HEK293 (cell line): Measurements from ENCODE around the gene ATP2A2.
"Not testable (repeated sequence)": the region's sequence is repeated elsewhere in the genome, so short reads cannot be mapped to it uniquely, and the experiment has no call there.

Experiments
- CTCF ChIA-PET: fragments of 350-600 bp; formaldehyde crosslinking; extraction: SDS; loops from one replicate; lab custom pipeline; 2021; ENCODE audit warnings: antibody characterized with exemption; lab: Yijun Ruan, JAX
- POLR2A ChIA-PET: fragments of 300-600 bp; formaldehyde crosslinking; extraction: SDS; loops from one replicate; lab custom pipeline; 2020; ENCODE audit warnings: antibody characterized with exemption, inconsistent platforms; lab: Yijun Ruan, JAX
- H3K27ac ChIP-seq: fragments of 200-500 bp; sonication (Bioruptor generic); 2 replicates; pipeline ENCODE4 v1.5.1; 2014; ENCODE audit warnings: low read depth, low read length, control low read depth, inconsistent platforms; ENCODE audit errors: extremely low read depth
- H3K36me3 ChIP-seq, 2 experiments: fragments of 200-500 bp in 1 of 2; sonication (Bioruptor generic) in 1 of 2; 1 replicate in 1 of 2; 2 replicates in 1 of 2; pipeline ENCODE4 v1.5.1; 2014 to 2017; ENCODE audit warnings: inconsistent platforms in 2 of 2, low read length in 2 of 2; ENCODE audit not compliant: control insufficient read depth in 2 of 2, insufficient read depth in 1 of 2
- H3K4me1 ChIP-seq: fragments of 200-500 bp; sonication (Bioruptor generic); 2 replicates; pipeline ENCODE4 v1.5.1; 2014; ENCODE audit warnings: mild to moderate bottlenecking, low read length, inconsistent platforms; ENCODE audit not compliant: control insufficient read depth, insufficient read depth
- H3K4me3 ChIP-seq: 2 replicates; pipeline ENCODE4 v1.5.1; 2011; ENCODE audit warnings: low read depth, mild to moderate bottlenecking, control low read depth, low read length, moderate library complexity
- H3K9me3 ChIP-seq: fragments of 200-500 bp; sonication (Bioruptor generic); 2 replicates; pipeline ENCODE4 v1.5.1; 2014; ENCODE audit warnings: low read depth, low read length, inconsistent platforms; ENCODE audit not compliant: control insufficient read depth, insufficient read depth
- HOXC10 ChIP-seq: sonication (generic); formaldehyde crosslinking; IDR thresholded peaks from 2 replicates; pipeline ENCODE4 v1.8.1; 2023; ENCODE audit warnings: mild to moderate bottlenecking, missing genetic modification reagents
- HOXD13 ChIP-seq: sonication (generic); formaldehyde crosslinking; IDR thresholded peaks from 2 replicates; pipeline ENCODE4 v1.8.0; 2022; ENCODE audit warnings: missing genetic modification reagents, borderline replicate concordance
- KLF16 ChIP-seq: fragments of 450-650 bp; formaldehyde crosslinking; IDR thresholded peaks from 2 replicates; pipeline ENCODE4 v1.5.1; 2017; ENCODE audit warnings: missing biosample characterization, missing genetic modification characterization
- KLF9 ChIP-seq: fragments of 450-650 bp; formaldehyde crosslinking; IDR thresholded peaks from 2 replicates; pipeline ENCODE4 v1.5.1; 2016; ENCODE audit warnings: missing biosample characterization, missing genetic modification characterization, low read depth
- SP3 ChIP-seq: fragments of 450-650 bp; formaldehyde crosslinking; IDR thresholded peaks from 2 replicates; pipeline ENCODE4 v1.5.1; 2016; ENCODE audit warnings: missing biosample characterization, missing genetic modification characterization
- TRIM28 ChIP-seq: IDR thresholded peaks from 2 replicates; pipeline ENCODE4 v1.6.1; 2011; ENCODE audit warnings: low read length, control low read depth, borderline replicate concordance
- YY1 ChIP-seq: fragments of 450-650 bp; formaldehyde crosslinking; IDR thresholded peaks from 2 replicates; pipeline ENCODE4 v1.5.1; 2018; ENCODE audit warnings: missing biosample characterization, missing genetic modification characterization
- ZBTB1 ChIP-seq: fragments of 450-650 bp; formaldehyde crosslinking; IDR thresholded peaks from 2 replicates; pipeline ENCODE4 v1.5.1; 2016; ENCODE audit warnings: missing biosample characterization, missing genetic modification characterization
- ZFP37 ChIP-seq: fragments of 450-650 bp; formaldehyde crosslinking; IDR thresholded peaks from 2 replicates; pipeline ENCODE4 v1.5.1; 2016; ENCODE audit warnings: missing biosample characterization, missing genetic modification characterization
- ZFP69B ChIP-seq: fragments of 450-650 bp; formaldehyde crosslinking; IDR thresholded peaks from 2 replicates; pipeline ENCODE4 v1.5.1; 2016; ENCODE audit warnings: missing biosample characterization, missing genetic modification characterization
- ZNF223 ChIP-seq: fragments of 450-650 bp; formaldehyde crosslinking; IDR thresholded peaks from 2 replicates; pipeline ENCODE4 v1.5.1; 2016; ENCODE audit warnings: missing biosample characterization, missing genetic modification characterization
- ZNF266 ChIP-seq: fragments of 450-650 bp; formaldehyde crosslinking; IDR thresholded peaks from 2 replicates; pipeline ENCODE4 v1.5.1; 2016; ENCODE audit warnings: missing biosample characterization, missing genetic modification characterization, low read depth
- ZNF37A ChIP-seq: fragments of 450-650 bp; IDR thresholded peaks from 2 replicates; pipeline ENCODE4 v1.5.1; 2018; ENCODE audit warnings: missing biosample characterization, missing genetic modification characterization
- ZNF48 ChIP-seq: fragments of 450-650 bp; formaldehyde crosslinking; IDR thresholded peaks from 2 replicates; pipeline ENCODE4 v1.5.1; 2016; ENCODE audit warnings: missing biosample characterization, missing genetic modification characterization
- ZNF514 ChIP-seq: fragments of 450-650 bp; formaldehyde crosslinking; IDR thresholded peaks from 2 replicates; pipeline ENCODE4 v1.5.1; 2016; ENCODE audit warnings: missing biosample characterization, missing genetic modification characterization
- ZNF544 ChIP-seq: fragments of 450-650 bp; formaldehyde crosslinking; IDR thresholded peaks from 2 replicates; pipeline ENCODE4 v1.5.0; 2017; ENCODE audit warnings: missing biosample characterization, missing genetic modification characterization
- ZNF660 ChIP-seq: fragments of 450-650 bp; IDR thresholded peaks from 2 replicates; pipeline ENCODE4 v1.5.1; 2018; ENCODE audit warnings: missing biosample characterization, mild to moderate bottlenecking, missing genetic modification characterization
- ZNF664 ChIP-seq: fragments of 450-650 bp; formaldehyde crosslinking; IDR thresholded peaks from 2 replicates; pipeline ENCODE4 v1.5.1; 2016; ENCODE audit warnings: missing biosample characterization, missing genetic modification characterization
- ZNF747 ChIP-seq: fragments of 450-650 bp; formaldehyde crosslinking; IDR thresholded peaks from 2 replicates; pipeline ENCODE4 v1.5.1; 2016; ENCODE audit warnings: missing biosample characterization, missing genetic modification characterization
- ZXDB ChIP-seq: fragments of 450-650 bp; formaldehyde crosslinking; IDR thresholded peaks from 2 replicates; pipeline ENCODE4 v1.5.1; 2016; ENCODE audit warnings: missing biosample characterization, missing genetic modification characterization

Gene ATP2A2

DNA sequence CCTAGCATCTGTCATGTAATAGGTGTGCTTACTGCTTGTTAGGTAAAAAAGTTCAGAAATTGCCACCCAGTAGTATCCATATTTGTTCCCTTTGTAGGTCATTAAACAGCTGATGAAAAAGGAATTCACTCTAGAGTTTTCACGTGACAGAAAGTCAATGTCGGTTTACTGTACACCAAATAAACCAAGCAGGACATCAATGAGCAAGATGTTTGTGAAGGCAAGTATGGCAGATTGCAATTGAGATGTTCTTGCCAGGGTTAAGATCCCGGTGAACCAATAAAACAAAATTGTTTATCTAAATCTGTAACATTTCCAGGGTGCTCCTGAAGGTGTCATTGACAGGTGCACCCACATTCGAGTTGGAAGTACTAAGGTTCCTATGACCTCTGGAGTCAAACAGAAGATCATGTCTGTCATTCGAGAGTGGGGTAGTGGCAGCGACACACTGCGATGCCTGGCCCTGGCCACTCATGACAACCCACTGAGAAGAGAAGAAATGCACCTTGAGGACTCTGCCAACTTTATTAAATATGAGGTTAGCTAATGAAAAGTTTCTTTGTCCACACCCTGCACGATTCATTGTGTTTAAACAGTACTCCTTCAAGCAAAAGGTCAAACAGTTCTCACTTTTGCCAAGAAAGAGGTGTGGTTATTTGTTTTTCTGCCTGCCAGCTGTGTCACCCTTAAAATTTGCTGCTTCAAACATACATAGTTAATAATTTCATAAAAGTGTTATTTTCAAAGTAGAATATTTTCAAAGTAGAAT, 58.3 kb downstream of the ATP2A2 start:
- POLR2A ChIA-PET: no interaction called here

DNA sequence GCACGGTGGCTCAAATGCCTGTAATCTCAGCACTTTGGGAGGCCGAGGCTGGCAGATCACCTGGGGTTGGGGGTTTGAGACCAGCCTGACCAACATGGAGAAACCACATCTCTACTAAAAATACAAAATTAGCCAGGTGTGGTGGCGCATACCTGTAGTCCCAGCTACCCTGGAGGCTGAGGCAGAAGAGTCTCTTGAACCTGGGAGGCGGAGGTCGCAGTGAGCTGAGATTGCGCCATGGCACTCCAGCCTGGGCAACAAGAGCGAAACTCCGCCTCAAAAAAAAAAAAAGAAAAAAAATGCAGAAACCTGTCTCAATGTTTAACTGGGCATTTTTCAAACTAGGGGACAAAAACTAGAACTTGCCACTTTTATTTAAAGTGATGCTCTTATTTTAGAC, 59.2 kb downstream of the ATP2A2 start:
- POLR2A ChIA-PET, H3K4me1 ChIP-seq: not testable (repeated sequence)

More for the DNA sequence above, 58.3 kb downstream of the ATP2A2 start:
- no peak for TF ChIP-seq ZNF514 (tag by site-specific recombination)
- no peak for TF ChIP-seq ZFP37
- no peak for TF ChIP-seq ZNF660 (tag by site-specific recombination)
- no peak for TF ChIP-seq HOXC10
- TF ChIP-seq YY1 (tag by site-specific recombination): no peak
- Histone ChIP-seq H3K4me3 (no peak overlapping the region), H3K27ac (no peak overlapping the region), H3K36me3 (peaks cover 76 to 100% of the 10 kb centered on the region in 2 experiments), H3K9me3 (no peaks in the 10 kb centered on the region), H3K4me1 (no peaks in the 10 kb centered on the region)
- CTCF ChIA-PET: interaction anchor here (0.7 to 1.1 kb wide), 2 partner anchors 92 to 261 kb away, joined by 4 to 5 read pairs; no protein-coding TSS in a partner anchor

DNA sequence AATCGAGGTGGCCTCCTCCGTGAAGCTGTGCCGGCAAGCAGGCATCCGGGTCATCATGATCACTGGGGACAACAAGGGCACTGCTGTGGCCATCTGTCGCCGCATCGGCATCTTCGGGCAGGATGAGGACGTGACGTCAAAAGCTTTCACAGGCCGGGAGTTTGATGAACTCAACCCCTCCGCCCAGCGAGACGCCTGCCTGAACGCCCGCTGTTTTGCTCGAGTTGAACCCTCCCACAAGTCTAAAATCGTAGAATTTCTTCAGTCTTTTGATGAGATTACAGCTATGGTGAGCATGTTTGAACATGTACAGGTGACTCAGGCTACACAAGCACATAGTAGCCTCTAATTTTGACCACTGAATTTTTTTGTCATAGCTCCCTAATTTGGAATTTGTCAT, 59.7 kb downstream of the ATP2A2 start:
- Histone ChIP-seq H3K4me1 (no peaks in the 10 kb centered on the region), H3K27ac (peak overlapping the region; percentile 41; the same call in 1 of the 2 replicates), H3K9me3 (no peaks in the 10 kb centered on the region), H3K4me3 (no peak overlapping the region), H3K36me3 (peaks cover 69 to 100% of the 10 kb centered on the region in 2 experiments)
- peak; percentile 45; the same call in 1 of the 2 replicates for TF ChIP-seq ZNF664 (tag by site-specific recombination)
- no peak for TF ChIP-seq ZFP69B (tag by site-specific recombination)
- POLR2A ChIA-PET: no interaction called here
- CTCF ChIA-PET: interaction anchor here (0.6 to 1.0 kb wide), 2 partner anchors 24 to 55 kb away, joined by 3 read pairs; no protein-coding TSS in a partner anchor

More for the DNA sequence above, 59.2 kb downstream of the ATP2A2 start:
- H3K4me3 ChIP-seq, H3K9me3 ChIP-seq: not testable (repeated sequence)
- Histone ChIP-seq H3K36me3 (peaks cover 71 to 100% of the 10 kb centered on the region in 2 experiments), H3K27ac (peak overlapping the region; percentile 41; the same call in 1 of the 2 replicates)
- CTCF ChIA-PET: interaction anchor here (0.6 to 1.1 kb wide), 2 partner anchors 91 to 495 kb away, joined by 4 read pairs; no protein-coding TSS in a partner anchor

DNA sequence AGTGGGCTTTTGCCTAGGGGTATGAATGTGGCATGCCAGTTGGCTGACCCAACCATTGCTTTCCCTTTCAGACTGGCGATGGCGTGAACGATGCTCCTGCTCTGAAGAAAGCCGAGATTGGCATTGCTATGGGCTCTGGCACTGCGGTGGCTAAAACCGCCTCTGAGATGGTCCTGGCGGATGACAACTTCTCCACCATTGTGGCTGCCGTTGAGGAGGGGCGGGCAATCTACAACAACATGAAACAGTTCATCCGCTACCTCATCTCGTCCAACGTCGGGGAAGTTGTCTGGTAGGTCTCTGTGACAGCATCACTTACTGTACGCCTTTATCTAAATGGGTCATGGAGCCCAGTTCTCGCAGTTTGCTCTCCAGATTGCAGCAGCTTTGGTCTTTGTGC, 61.1 kb downstream of the ATP2A2 start:
- Histone ChIP-seq H3K4me3 (no peak overlapping the region), H3K27ac (no peak overlapping the region), H3K36me3 (peaks cover 77 to 99% of the 10 kb centered on the region in 2 experiments), H3K4me1 (no peaks in the 10 kb centered on the region), H3K9me3 (no peaks in the 10 kb centered on the region)
- TF ChIP-seq ZNF266 (tag by site-specific recombination): no peak
- TF ChIP-seq TRIM28: no peak
- no peak for TF ChIP-seq ZNF747 (tag by site-specific recombination)
- no peak for TF ChIP-seq ZNF223 (tag by site-specific recombination)
- TF ChIP-seq ZNF660 (tag by site-specific recombination): no peak
- TF ChIP-seq KLF9 (tag by site-specific recombination): no peak
- no peak for TF ChIP-seq ZBTB1
- no peak for TF ChIP-seq ZNF37A (tag by site-specific recombination)
- TF ChIP-seq HOXD13 (CRISPR knock-in tag): no peak
- ChIA-PET POLR2A (no interaction called here), CTCF (interaction anchor here (0.8 kb wide), 1 partner anchor 241 kb away, joined by 3 read pairs; no protein-coding TSS in a partner anchor)

DNA sequence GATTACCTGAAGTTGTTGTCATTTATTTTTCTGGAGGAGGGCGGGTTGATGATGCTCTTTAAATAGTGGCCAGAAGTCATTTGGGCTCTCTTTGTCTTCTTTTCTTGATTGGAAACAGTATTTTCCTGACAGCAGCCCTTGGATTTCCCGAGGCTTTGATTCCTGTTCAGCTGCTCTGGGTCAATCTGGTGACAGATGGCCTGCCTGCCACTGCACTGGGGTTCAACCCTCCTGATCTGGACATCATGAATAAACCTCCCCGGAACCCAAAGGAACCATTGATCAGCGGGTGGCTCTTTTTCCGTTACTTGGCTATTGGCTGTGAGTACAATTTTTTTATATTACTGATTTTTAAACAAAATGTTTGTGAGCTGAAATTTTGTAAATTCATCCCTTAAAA, 62.1 kb downstream of the ATP2A2 start:
- TF ChIP-seq ZNF544 (tag by site-specific recombination): no peak
- no peak for TF ChIP-seq SP3
- TF ChIP-seq ZNF48: no peak
- no peak for TF ChIP-seq KLF16 (tag by site-specific recombination)
- TF ChIP-seq ZXDB: no peak
- Histone ChIP-seq H3K36me3 (peaks cover 67 to 99% of the 10 kb centered on the region in 2 experiments), H3K4me1 (no peaks in the 10 kb centered on the region), H3K4me3 (no peak overlapping the region), H3K27ac (no peak overlapping the region), H3K9me3 (no peaks in the 10 kb centered on the region)
- ChIA-PET CTCF (interaction anchor here (0.8 kb wide), 2 partner anchors 88 to 242 kb away, joined by 3 to 4 read pairs; no protein-coding TSS in a partner anchor), POLR2A (no interaction called here)
